Liver (tissue), 3 donors: ENCODE data around the gene LAMA2.

Source experiments
- ATF3 ChIP-seq: IDR thresholded peaks from 2 replicates; pipeline ENCODE4 v1.6.1; 2016; ENCODE audit warnings: antibody characterized with exemption
- CTCF ChIP-seq: fragments of 150-350 bp; IDR thresholded peaks from 2 replicates; pipeline ENCODE4 v1.5.1; 2017; ENCODE audit warnings: improper control_type of control experiment, low read depth, low read length; ENCODE audit not compliant: missing input control
- MAX ChIP-seq: IDR thresholded peaks from 2 replicates; pipeline ENCODE4 v1.6.1; 2016; ENCODE audit warnings: antibody characterized with exemption
- REST ChIP-seq: IDR thresholded peaks from 2 replicates; pipeline ENCODE4 v1.6.1; 2016; ENCODE audit warnings: antibody characterized with exemption, mild to moderate bottlenecking
- RXRA ChIP-seq, 2 donors: IDR thresholded peaks; 2 replicates each; pipeline ENCODE4 v1.6.1; 2017 to 2018; ENCODE audit warnings: antibody characterized with exemption in 2 of 2, mild to moderate bottlenecking in 1 of 2
- TAF1 ChIP-seq: conservative IDR thresholded peaks from 2 replicates; pipeline ENCODE4 v1.6.1; 2016; ENCODE audit warnings: antibody characterized with exemption, mild to moderate bottlenecking
- donor health status: healthy.
- donor health status: healthy.

GRCh38 chr6:129112591-129112990, 229.7 kb downstream of the LAMA2 start:
- TF ChIP-seq ATF3, result no peak
- TF ChIP-seq CTCF, result no peak
- TF ChIP-seq MAX, result no peak
- no peak for TF ChIP-seq TAF1
- no peak for TF ChIP-seq RXRA (IDR thresholded peaks at IDR 0.05)
- no peak for TF ChIP-seq REST
